GM10266 (cell line): ENCODE measurements around the gene SMIM10L2A.
A peak's percentile ranks its signal among the peaks of the same experiment; 100 is the strongest.
"Not testable (repeated sequence)": the region's sequence is repeated elsewhere in the genome, so short reads cannot be mapped to it uniquely, and the experiment has no call there.

Source experiments
- DNase-seq: peaks from one replicate; pipeline ENCODE4 v3.0.0; 2012; ENCODE audit errors: extremely low spot score
- TF ChIP-seq, protein P1 (sequence below): IDR thresholded peaks from 2 replicates; pipeline ENCODE4 v1.5.1; 2012; ENCODE audit warnings: mild to moderate bottlenecking, low read depth; ENCODE audit not compliant: control insufficient read depth, insufficient read depth; ENCODE audit errors: missing control alignments

The SMIM10L2A gene

DNA sequence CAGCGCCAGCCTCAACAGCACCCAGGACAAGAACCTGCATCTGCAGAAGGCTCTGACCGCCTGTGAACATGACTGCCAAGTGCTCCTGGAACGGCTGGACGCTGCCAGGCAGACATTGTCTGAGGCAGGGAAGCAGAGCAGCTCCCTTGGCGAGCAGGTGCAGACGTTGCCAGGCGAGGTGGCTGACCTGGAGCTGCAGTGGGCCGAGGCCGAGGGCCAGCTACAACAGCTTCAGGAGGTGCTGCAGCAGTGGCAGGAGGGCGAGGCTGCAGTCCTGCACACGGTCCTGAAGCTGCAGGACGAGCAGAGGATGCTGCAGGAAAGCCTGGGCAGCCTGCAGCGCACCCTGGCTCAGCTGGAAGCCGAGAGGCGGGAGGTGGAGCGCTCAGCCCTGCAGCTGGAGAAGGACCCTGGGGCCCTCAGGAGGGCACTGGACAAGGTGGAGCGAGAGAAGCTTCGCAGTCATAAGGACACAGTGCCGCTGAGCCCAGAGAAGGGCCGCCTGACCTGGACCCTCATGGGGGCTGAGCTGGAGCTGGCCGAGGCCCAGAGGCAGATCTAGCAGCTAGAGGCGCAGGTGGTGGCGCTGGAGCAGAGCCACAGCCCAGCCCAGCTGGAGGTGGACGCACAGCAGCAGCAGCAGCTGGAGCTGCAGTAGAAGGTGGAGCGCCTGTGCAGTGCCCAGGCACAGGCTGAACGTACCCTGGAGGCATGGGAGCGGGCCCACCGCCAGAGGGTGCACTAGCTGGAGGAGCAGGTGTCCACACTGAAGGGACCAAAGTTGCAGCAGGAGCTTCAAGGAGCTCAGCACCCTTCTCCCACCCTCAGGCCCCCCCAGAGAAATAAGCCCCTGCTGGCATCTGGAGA is 16.4 kb downstream of the SMIM10L2A start:
- TF ChIP-seq, protein P1, sequence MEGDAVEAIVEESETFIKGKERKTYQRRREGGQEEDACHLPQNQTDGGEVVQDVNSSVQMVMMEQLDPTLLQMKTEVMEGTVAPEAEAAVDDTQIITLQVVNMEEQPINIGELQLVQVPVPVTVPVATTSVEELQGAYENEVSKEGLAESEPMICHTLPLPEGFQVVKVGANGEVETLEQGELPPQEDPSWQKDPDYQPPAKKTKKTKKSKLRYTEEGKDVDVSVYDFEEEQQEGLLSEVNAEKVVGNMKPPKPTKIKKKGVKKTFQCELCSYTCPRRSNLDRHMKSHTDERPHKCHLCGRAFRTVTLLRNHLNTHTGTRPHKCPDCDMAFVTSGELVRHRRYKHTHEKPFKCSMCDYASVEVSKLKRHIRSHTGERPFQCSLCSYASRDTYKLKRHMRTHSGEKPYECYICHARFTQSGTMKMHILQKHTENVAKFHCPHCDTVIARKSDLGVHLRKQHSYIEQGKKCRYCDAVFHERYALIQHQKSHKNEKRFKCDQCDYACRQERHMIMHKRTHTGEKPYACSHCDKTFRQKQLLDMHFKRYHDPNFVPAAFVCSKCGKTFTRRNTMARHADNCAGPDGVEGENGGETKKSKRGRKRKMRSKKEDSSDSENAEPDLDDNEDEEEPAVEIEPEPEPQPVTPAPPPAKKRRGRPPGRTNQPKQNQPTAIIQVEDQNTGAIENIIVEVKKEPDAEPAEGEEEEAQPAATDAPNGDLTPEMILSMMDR: no peak
- no peak for DNase-seq

DNA sequence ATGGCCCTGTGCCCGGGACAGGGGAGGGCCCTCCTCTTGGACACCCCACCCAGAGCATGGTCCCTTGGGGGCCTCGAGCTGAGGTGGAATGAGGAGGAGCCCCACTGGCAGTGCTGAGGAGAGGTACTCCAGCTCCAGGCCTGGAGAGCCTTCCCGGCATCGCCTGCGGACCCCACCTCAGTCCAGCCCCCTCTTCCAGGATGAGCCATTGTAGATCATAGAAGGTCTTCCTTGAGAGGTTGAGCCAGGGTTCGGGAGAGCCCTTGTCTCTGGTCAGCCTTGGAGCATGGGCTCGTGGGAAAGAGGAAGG is 16.9 kb downstream of the SMIM10L2A start:
- TF ChIP-seq, protein P1: no peak
- no peak for DNase-seq

DNA sequence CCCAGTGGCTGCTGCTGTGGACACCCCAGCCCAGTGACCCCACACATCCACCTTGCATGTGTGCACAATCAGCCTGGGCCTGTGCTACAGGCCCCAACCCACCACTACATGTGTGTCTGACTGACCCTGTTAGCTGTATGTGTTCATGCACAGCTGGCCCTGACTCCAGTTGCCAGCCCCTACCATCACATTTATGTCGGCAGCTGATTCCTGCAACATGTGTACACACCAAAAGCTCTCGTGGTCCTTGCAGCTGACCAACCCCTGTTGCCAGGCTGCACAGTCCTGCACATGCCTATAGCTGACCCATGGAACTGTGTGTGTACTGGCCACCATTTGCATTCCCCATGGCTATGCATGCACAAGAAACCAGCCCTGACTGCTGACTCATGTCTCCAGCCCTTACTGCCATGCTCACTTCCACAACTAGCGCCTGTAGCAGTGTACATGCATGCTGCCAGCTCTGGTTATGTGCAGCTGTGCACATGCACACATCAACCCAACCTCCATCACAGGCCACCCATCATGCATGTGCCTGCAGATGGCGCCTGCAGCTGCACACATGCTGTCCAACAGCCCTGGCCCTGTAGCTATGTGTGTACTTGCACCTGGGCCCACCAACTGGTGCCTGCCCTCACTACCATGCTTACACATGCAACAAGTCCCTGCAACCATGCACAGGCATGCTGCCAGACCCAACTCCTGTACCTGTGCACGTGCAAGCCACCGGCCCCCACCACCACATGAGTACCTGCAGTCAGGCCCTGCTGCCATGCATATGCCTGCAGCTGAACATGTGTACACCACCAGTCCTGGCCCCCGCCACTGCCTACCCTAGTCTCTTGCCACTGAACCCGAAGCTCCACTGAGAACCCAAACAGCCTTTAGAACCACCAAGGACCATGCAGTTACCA is 28.1 kb downstream of the SMIM10L2A start:
- no peak for DNase-seq
- TF ChIP-seq, protein P1: no peak

DNA sequence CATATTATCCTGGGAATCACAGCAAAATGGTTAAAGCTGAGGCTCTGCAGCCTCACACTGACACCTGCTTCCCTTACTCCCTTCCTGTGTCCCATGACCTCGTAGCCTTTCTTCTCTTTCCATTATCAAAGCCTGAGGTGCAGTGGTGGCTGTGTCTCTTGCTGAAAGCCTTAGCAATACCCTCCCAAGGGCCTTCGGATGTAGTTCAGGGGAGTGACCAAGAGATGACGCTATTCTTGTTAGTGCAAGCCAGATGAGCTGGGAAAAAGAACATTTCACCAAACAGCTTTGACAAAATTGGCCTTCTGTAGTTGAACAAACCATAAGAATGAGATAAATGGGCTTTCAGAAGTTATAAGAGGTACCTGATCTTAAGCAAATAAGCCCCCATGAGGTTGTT is 31.6 kb downstream of the SMIM10L2A start:
- DNase-seq: no peak
- TF ChIP-seq, protein P1: no peak

DNA sequence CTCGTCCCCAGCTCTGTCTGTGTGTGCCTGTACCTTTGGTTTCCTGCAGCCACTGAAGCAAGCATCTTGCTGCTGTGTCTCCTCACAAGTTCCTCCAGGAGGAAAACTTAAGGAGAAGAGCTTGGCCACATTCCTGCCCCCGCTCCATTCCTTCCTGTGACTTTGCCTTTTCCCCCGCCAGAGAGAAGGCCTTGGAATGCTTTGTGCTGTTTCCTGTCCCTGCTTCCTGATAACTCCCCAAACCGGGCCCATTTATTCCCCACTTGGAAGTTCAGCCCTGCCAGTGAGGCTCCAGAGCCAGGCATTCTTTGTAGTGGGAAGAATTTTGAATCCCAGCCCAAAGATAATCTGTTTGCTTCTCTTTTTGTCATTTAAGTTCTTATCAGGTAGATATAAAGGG is 33.1 kb downstream of the SMIM10L2A start:
- TF ChIP-seq, protein P1: no peak
- DNase-seq: no peak

DNA sequence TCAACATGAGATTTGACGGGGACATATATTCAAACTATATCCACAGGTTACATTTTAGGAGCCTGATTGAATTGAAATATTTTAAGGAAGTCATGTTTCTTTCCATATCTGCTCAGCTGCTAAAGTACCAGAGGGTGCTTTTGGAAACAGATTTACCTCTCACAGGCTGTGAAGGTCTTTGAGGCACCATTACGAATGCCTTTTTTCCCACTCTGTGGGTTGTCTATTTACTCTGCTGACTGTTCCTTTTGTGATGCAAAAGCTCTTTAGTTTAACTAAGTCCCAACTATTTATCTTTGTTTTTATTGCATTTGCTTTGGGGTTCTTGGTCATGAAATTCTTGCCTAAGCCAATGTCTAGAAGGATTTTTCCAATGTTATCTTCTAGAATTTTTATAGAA is 40.0 kb downstream of the SMIM10L2A start:
- DNase-seq: not testable (repeated sequence)

DNA sequence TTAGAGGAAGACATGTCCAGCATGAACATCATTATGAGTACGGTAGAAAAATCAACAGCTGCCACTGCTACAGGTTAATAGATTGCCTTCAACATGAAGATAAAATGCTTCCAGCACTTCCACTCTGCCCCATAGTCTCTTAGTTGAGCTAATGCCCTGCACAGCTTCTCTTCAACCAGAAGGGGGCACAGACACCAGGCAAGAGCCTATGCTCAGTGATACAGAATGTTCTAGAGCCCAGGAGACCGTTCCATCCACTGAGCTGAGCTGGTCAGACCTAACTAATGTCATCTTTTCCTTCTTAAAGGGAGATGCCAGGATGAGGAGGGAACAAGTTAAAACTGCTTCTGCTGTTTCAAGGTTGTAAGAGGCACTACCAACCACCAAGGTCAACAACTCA is 42.2 kb downstream of the SMIM10L2A start:
- no peak for DNase-seq
- TF ChIP-seq, protein P1: peak; percentile 23
